Measurements from ENCODE around the gene LRRTM4. TPM values are rescaled to one million over a fixed set of nuclear protein-coding genes. Genes with fewer than 3 reads are reported as not detected.
A peak's percentile ranks its signal among the peaks of the same experiment; 100 is the strongest.

LRRTM4 gene
- total and polyA plus RNA-seq, 8 donors = 0.15 to 1.3 (median 0.28) TPM; not detected in 1

- TF ChIP-seq CTCF (IDR thresholded peaks at IDR 0.05) = no peak
- intact Hi-C loops (cut with DNase I) = no loop called here
- no peaks in the 10 kb centered on the region for H3K27me3 ChIP-seq
- 89 to 95% methylated on average over 4 of the region's 4 CpGs for WGBS, 2 donors
- DNase-seq (no peak), ATAC-seq (no peak), FAIRE-seq (no peak)
- no peak overlapping the region for H3K4me3 ChIP-seq
- no peaks in the 10 kb centered on the region for H3K36me3 ChIP-seq
- no peaks in the 10 kb centered on the region for H3K4me1 ChIP-seq
- H3K27ac ChIP-seq = no peak overlapping the region
- no peaks in the 10 kb centered on the region for H3K9me3 ChIP-seq
Measured at GRCh38 chr2:77421971-77422370, 100.2 kb downstream of the LRRTM4 start.

DNA sequence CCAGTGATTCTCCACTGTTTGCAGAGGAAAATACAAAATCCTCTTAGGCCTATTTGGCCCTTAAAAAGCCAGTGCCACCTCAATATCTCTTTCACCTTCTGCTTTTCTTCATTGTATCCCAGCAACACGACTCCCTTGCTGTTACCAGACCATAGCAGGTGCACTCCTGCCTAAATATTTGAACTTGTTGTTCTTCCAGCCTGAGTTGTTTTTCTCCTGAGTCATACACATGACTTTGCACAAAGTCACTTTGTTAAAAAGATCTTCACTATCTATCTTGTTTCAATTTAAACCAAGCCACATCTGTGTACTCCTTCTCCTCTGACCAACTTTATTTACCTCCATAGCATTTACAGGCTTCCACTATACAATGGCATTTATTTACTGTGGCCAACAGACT lies 103.6 kb downstream of the LRRTM4 start:
- no peak for DNase-seq
- no peak for FAIRE-seq
- H3K4me1 ChIP-seq = no peaks in the 10 kb centered on the region
- intact Hi-C loops (cut with DNase I) = no loop called here
- TF ChIP-seq CTCF (IDR thresholded peaks at IDR 0.05) = no peak
- H3K36me3 ChIP-seq = no peaks in the 10 kb centered on the region
- no peak overlapping the region for H3K27ac ChIP-seq
- H3K4me3 ChIP-seq = no peak overlapping the region
- WGBS, 2 donors = 26 to 42% methylated on average over 1 of the region's 1 CpG
- H3K9me3 ChIP-seq = no peaks in the 10 kb centered on the region
- peak in 2 of 4 donors; percentile 26 to 41 for ATAC-seq
- H3K27me3 ChIP-seq = no peaks in the 10 kb centered on the region

DNA sequence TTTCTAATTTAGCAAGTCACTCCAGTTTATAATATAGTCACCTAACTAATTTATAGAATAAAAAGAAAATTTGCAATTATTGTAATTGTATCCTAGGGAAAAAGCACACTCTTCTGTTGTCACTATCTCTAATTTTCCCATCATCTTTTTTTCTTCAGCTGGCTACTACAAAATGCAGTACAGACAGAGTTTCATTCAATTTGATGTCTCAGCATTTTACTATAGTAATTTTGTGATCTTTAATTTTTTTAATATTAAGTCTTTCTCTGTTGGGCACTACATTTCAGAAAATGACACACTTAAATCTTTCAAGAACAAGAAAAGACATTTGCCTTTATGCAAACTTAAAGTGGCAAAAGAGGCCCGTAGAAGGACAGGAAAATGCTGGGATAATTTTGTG lies 118.0 kb downstream of the LRRTM4 start:
- Histone ChIP-seq H3K9me3 (no peaks in the 10 kb centered on the region), H3K27ac (no peak overlapping the region), H3K27me3 (no peaks in the 10 kb centered on the region), H3K4me3 (no peak overlapping the region), H3K4me1 (no peaks in the 10 kb centered on the region), H3K36me3 (no peaks in the 10 kb centered on the region)
- WGBS, 2 donors = 85 to 86% methylated on average over 1 of the region's 1 CpG
- no peak for TF ChIP-seq CTCF (IDR thresholded peaks at IDR 0.05)
- intact Hi-C loops (cut with DNase I) = no loop called here
- no peak for DNase-seq
- ATAC-seq = no peak
- no peak for FAIRE-seq

DNA sequence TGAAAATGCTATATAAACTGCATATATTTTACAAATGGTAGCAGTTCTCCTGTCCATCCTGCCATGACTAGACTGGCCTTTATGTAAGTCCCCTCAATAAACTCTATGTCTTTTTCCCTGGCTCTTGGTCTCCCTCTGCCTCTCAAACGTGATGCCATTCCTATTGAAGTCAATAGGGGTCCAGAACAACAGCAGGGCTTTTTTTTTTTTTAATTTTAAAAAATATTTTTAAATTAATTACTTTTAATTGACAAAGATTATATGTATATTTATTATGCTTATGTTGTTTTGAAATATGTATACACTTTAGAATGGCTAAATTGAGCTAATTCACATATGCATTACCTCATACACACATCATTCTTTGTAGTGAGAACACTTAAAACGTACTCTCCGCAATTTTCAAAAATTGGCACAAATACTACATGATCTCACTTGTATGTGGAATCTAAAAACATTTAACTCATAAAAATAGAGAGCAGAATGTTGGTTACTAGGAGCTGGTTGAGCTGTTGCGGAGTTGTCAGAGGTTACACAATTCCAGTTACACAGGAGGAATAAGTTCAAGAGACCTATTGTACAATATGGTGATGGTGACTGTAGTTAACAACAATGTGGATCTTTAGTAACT lies 123.1 kb downstream of the LRRTM4 start:
- Histone ChIP-seq H3K9me3 (no peaks in the 10 kb centered on the region), H3K36me3 (no peaks in the 10 kb centered on the region), H3K4me3 (no peak overlapping the region), H3K4me1 (no peaks in the 10 kb centered on the region), H3K27ac (no peak overlapping the region), H3K27me3 (no peaks in the 10 kb centered on the region)
- WGBS, 2 donors = 65 to 88% methylated on average over 4 of the region's 4 CpGs
- ATAC-seq (no peak), FAIRE-seq (no peak), DNase-seq (no peak)
- no peak for TF ChIP-seq CTCF (IDR thresholded peaks at IDR 0.05)
- intact Hi-C loops (cut with DNase I) = no loop called here

- Histone ChIP-seq H3K27ac (no peak overlapping the region), H3K4me1 (no peaks in the 10 kb centered on the region), H3K36me3 (no peaks in the 10 kb centered on the region), H3K27me3 (no peaks in the 10 kb centered on the region), H3K4me3 (no peak overlapping the region), H3K9me3 (no peaks in the 10 kb centered on the region)
- intact Hi-C loops (cut with DNase I) = no loop called here
- ATAC-seq (no peak), DNase-seq (no peak), FAIRE-seq (no peak)
- WGBS, 2 donors = 56 to 70% methylated on average over 2 of the region's 2 CpGs
- no peak for TF ChIP-seq CTCF (IDR thresholded peaks at IDR 0.05)
Measured at GRCh38 chr2:77397763-77398162, 124.4 kb downstream of the LRRTM4 start.

Data from pancreas (tissue), 10 donors.